ENCODE results near the gene ZBTB5. TPM values are rescaled to one million over a fixed set of nuclear protein-coding genes. Genes with fewer than 3 reads are reported as not detected.

Gene ZBTB5
- total and polyA plus RNA-seq, 9 of the 15 experiments (the other 6 are each of a cell fraction or from before 2014, with no cell fraction given): 2.3 to 43.2 (median 15.5) TPM

DNA sequence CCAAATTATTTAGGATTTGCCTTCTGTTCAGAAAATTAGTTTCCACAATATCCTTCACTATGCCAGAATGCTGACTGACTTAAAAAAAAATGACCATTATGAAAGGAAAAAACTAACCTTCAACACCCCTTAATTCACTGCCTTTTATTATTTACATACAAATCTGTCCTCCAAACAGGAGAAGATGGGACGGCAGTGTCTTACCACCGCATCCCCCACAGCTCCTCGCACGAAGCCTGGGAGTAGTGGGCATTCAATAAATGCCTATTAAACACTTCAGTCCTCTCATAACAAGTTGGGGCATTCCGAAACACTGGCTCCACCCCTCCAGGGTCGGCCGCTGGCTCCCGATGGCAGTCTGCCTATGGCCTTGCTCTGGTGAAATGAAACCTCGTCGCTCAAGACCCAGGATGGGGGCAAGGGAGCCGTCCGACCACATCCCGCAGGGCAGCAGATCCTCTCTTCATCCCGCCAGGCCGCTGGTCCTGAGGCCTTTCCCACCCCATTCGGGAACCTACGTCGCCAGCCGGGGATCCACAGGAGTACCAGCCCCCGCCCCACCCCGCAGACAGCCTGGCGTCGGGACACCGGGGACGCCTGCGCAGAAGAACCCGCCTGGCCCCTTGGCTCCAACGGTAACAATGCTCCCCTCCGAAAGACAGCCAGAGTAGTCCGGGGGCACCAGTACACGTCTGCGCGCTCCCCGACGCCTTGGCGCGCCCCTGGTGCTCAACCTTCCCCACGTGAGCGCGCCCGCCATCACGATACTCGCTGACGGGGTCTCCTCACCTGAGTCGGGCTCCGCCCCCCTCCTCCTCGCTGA lies 613 bp downstream of the ZBTB5 start (continued):
- no peak for TF ChIP-seq FOXM1 (IDR thresholded peaks at IDR 0.05; ENCODE audit: low read depth)
- TF ChIP-seq FOXM1 (CRISPR knock-in tag; IDR thresholded peaks at IDR 0.05; ENCODE audit: low read depth): peak; percentile 84; the same call in 1 of the 2 replicates
- no peak for TF ChIP-seq ZNF124 (CRISPR knock-in tag; IDR thresholded peaks at IDR 0.05)
- TF ChIP-seq, protein P1, sequence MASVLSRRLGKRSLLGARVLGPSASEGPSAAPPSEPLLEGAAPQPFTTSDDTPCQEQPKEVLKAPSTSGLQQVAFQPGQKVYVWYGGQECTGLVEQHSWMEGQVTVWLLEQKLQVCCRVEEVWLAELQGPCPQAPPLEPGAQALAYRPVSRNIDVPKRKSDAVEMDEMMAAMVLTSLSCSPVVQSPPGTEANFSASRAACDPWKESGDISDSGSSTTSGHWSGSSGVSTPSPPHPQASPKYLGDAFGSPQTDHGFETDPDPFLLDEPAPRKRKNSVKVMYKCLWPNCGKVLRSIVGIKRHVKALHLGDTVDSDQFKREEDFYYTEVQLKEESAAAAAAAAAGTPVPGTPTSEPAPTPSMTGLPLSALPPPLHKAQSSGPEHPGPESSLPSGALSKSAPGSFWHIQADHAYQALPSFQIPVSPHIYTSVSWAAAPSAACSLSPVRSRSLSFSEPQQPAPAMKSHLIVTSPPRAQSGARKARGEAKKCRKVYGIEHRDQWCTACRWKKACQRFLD (CRISPR knock-in tag; IDR thresholded peaks at IDR 0.05): no peak
- TF ChIP-seq ZC3H11A (IDR thresholded peaks at IDR 0.05; ENCODE audit: low read depth, low read length): no peak
- no peak for TF ChIP-seq CCAR2 (IDR thresholded peaks at IDR 0.05; ENCODE audit: low read depth, low read length)
- TF ChIP-seq, protein P2, sequence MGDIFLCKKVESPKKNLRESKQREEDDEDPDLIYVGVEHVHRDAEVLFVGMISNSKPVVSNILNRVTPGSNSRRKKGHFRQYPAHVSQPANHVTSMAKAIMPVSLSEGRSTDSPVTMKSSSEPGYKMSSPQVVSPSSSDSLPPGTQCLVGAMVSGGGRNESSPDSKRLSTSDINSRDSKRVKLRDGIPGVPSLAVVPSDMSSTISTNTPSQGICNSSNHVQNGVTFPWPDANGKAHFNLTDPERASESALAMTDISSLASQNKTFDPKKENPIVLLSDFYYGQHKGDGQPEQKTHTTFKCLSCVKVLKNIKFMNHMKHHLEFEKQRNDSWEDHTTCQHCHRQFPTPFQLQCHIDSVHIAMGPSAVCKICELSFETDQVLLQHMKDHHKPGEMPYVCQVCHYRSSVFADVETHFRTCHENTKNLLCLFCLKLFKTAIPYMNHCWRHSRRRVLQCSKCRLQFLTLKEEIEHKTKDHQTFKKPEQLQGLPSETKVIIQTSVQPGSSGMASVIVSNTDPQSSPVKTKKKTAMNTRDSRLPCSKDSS (IDR thresholded peaks at IDR 0.05; ENCODE audit: low read depth, partially characterized antibody): no peak
- TF ChIP-seq PRPF4 (IDR thresholded peaks at IDR 0.05; ENCODE audit: insufficient read depth, low read depth, low read length, poor library complexity, severe bottlenecking): no peak
- no peak for TF ChIP-seq BRF1 (IDR thresholded peaks at IDR 0.05; ENCODE audit: borderline replicate concordance, extremely low read depth, insufficient read length)
- no peak for TF ChIP-seq PHTF2 (CRISPR knock-in tag; IDR thresholded peaks at IDR 0.05)
- TF ChIP-seq, protein P3, sequence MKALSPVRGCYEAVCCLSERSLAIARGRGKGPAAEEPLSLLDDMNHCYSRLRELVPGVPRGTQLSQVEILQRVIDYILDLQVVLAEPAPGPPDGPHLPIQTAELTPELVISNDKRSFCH (CRISPR knock-in tag; IDR thresholded peaks at IDR 0.05): no peak
- TF ChIP-seq, protein P3 (tag; IDR thresholded peaks at IDR 0.05): no peak
- TF ChIP-seq, protein P4, sequence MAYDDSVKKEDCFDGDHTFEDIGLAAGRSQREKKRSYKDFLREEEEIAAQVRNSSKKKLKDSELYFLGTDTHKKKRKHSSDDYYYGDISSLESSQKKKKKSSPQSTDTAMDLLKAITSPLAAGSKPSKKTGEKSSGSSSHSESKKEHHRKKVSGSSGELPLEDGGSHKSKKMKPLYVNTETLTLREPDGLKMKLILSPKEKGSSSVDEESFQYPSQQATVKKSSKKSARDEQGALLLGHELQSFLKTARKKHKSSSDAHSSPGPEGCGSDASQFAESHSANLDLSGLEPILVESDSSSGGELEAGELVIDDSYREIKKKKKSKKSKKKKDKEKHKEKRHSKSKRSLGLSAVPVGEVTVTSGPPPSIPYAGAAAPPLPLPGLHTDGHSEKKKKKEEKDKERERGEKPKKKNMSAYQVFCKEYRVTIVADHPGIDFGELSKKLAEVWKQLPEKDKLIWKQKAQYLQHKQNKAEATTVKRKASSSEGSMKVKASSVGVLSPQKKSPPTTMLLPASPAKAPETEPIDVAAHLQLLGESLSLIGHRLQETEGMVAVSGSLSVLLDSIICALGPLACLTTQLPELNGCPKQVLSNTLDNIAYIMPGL (CRISPR knock-in tag; IDR thresholded peaks at IDR 0.05): peak; percentile 84; the same call in 1 of the 2 replicates
- TF ChIP-seq TAF15 (IDR thresholded peaks at IDR 0.05; ENCODE audit: low read depth, low read length): no peak
- TF ChIP-seq ZBTB1 (CRISPR knock-in tag; IDR thresholded peaks at IDR 0.05; ENCODE audit: borderline replicate concordance, low read depth): 0 out of 2 replicates have a peak, but pooled peaks have one; percentile 54
- TF ChIP-seq, protein P5, sequence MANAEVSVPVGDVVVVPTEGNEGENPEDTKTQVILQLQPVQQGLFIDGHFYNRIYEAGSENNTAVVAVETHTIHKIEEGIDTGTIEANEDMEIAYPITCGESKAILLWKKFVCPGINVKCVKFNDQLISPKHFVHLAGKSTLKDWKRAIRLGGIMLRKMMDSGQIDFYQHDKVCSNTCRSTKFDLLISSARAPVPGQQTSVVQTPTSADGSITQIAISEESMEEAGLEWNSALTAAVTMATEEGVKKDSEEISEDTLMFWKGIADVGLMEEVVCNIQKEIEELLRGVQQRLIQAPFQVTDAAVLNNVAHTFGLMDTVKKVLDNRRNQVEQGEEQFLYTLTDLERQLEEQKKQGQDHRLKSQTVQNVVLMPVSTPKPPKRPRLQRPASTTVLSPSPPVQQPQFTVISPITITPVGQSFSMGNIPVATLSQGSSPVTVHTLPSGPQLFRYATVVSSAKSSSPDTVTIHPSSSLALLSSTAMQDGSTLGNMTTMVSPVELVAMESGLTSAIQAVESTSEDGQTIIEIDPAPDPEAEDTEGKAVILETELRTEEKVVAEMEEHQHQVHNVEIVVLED (CRISPR knock-in tag; IDR thresholded peaks at IDR 0.05): no peak
- TF ChIP-seq YBX1 (IDR thresholded peaks at IDR 0.05): no peak
- peak; percentile 81 for TF ChIP-seq SMAD4 (CRISPR knock-in tag; conservative IDR thresholded peaks at IDR 0.05)
- no peak for TF ChIP-seq SIRT6 (IDR thresholded peaks at IDR 0.05; ENCODE audit: low read depth, low read length)
- no peak for TF ChIP-seq ZNF830 (CRISPR knock-in tag; IDR thresholded peaks at IDR 0.05)
- TF ChIP-seq ZBTB8A (IDR thresholded peaks at IDR 0.05; ENCODE audit: partially characterized antibody): no peak

Data from K562 (cell line).